Measurements from ENCODE around the gene MIF4GD. TPM values are rescaled to one million over a fixed set of nuclear protein-coding genes. Genes with fewer than 3 reads are reported as not detected.
"Not testable (repeated sequence)": the region's sequence is repeated elsewhere in the genome, so short reads cannot be mapped to it uniquely, and the experiment has no call there.

Gene MIF4GD
- total RNA-seq, 2 experiments from 2014 or later: 39.0 to 39.1 TPM

GRCh38 chr17:75261336-75262111 lies 9.5 kb downstream of the MIF4GD start, which contains the start of the genes GGA3 and MRPS7:
Gene GGA3, minus strand, starts transcription at chr17:75261606. Its CDS starts 19 bp downstream, at chr17:75261587.
Gene MRPS7, plus strand, starts transcription at chr17:75261879. Its CDS starts 22 bp downstream, at chr17:75261901.
- peak within 1 kb of the TSS; percentile 96 for H3K27ac Mint-ChIP-seq
- peaks cover 48% of the 10 kb centered on the region for H3K4me1 Mint-ChIP-seq
- ATAC-seq: peak; percentile 91
- ChIA-PET POLR2A (interaction anchor here (0.5 to 4.5 kb wide), 17 partner anchors 10 to 255 kb away, joined by 3 to 73 read pairs (median 6); partner anchors contain the start of genes GRB2, MIF4GD, SLC25A19 and SUMO2), CTCF (interaction anchor here (0.6 to 5.5 kb wide), 17 partner anchors 9 to 151 kb away, joined by 3 to 78 read pairs (median 4); partner anchors contain the start of genes GRB2, MIF4GD, NUP85 and SLC25A19)
- peaks cover 41% of the 10 kb centered on the region for H3K36me3 Mint-ChIP-seq (ENCODE audit: low read depth)
- intact Hi-C loops (cut with DNase I, micrococcal nuclease): loop anchor here (1.0 to 10.0 kb wide), 18 partner anchors 9 to 593 kb away; partner anchors contain the start of genes SLC25A19 (in 2 of the 2), TSEN54 (in 2 of the 2), CASKIN2 (in 1 of the 2) and GRB2 (in 1 of the 2)
- no peaks in the 10 kb centered on the region for H3K9me3 Mint-ChIP-seq (ENCODE audit: low read depth)
- no peaks in the 10 kb centered on the region for H3K27me3 Mint-ChIP-seq
- H3K4me3 Mint-ChIP-seq: peak within 1 kb of the TSS; percentile 88
- peak; percentile 98 for DNase-seq

DNA sequence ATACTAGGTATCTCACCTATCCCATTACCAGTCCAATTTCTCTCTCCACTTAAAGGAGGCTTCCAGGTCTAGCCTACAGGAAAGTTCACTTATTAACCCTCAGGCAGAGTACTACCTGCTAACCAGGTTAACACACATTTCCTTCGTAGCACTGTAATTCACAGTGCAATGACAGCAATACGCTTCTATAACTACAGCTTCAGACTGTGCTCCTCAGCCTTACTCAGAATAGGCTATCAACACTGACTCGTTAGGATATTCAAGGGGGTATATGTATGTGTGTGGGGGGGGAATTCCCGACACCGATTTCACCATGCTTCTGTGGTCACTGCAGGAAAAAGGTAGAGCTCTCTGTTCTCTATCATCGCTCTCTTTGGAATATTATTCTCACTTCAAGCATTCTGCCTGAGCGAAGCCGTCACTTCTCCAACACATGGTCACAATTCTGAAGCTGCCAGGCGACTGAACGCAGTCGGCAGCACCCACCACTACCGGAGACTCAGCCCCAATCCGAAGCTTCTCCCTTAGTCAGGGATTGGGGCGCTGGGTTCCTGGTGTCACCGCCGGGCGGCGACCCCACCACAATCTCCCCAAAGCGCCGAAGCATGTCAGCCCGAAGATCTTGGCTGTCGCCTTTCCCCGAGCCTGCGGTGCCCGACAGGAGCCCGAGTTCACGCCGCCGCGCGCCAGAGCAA lies 10.2 kb downstream of the MIF4GD start:
- DNase-seq: peak; percentile 72
- Mint-ChIP-seq H3K9me3 (ENCODE audit: low read depth) (no peaks in the 10 kb centered on the region), H3K27me3 (no peaks in the 10 kb centered on the region), H3K4me3 (peak overlapping the region; percentile 88), H3K36me3 (ENCODE audit: low read depth) (peaks cover 34% of the 10 kb centered on the region), H3K27ac (peak overlapping the region; percentile 96), H3K4me1 (peaks cover 55% of the 10 kb centered on the region)
- CTCF ChIA-PET: interaction anchor here (0.6 to 5.5 kb wide), 16 partner anchors 10 to 255 kb away, joined by 3 to 78 read pairs (median 4); partner anchors contain the start of genes GRB2, MIF4GD, SLC25A19 and TSEN54
- ATAC-seq: peak; percentile 63
- intact Hi-C loops (cut with DNase I, micrococcal nuclease): loop anchor here (1.0 to 10.0 kb wide), 18 partner anchors 10 to 594 kb away; partner anchors contain the start of genes SLC25A19 (in 2 of the 2), TSEN54 (in 2 of the 2), CASKIN2 (in 1 of the 2) and GRB2 (in 1 of the 2)
- POLR2A ChIA-PET: interaction anchor here (0.6 to 4.5 kb wide), 17 partner anchors 10 to 242 kb away, joined by 3 to 73 read pairs (median 6); partner anchors contain the start of genes GRB2, MIF4GD, SLC25A19 and SUMO2

DNA sequence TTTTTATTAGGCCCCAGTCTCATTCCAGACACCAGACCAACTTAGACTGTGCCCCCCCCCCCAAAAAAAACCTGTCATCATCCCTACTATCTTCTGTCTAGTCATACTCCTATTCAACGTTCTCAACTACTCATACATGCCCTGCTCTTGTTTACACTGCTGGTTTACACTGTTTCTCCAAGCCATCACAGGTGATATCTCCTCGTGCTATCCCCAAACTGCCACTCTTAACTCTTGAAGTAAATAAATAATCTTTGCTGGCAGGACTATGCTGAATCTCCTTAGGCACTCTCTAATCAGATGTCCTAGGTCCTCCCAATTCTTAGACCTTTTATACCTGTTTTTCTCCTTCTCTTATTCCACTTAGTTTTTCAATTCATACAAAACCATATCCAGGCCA lies 13.8 kb downstream of the MIF4GD start:
- ATAC-seq; intact Hi-C loops (cut with DNase I, micrococcal nuclease); POLR2A ChIA-PET; DNase-seq; H3K27me3 Mint-ChIP-seq; H3K4me3 Mint-ChIP-seq; H3K9me3 Mint-ChIP-seq (ENCODE audit: low read depth); CTCF ChIA-PET: not testable (repeated sequence)
- H3K27ac Mint-ChIP-seq: peak overlapping the region; percentile 45
- peaks cover 15% of the 10 kb centered on the region for H3K36me3 Mint-ChIP-seq (ENCODE audit: low read depth)
- H3K4me1 Mint-ChIP-seq: peaks cover 72% of the 10 kb centered on the region

DNA sequence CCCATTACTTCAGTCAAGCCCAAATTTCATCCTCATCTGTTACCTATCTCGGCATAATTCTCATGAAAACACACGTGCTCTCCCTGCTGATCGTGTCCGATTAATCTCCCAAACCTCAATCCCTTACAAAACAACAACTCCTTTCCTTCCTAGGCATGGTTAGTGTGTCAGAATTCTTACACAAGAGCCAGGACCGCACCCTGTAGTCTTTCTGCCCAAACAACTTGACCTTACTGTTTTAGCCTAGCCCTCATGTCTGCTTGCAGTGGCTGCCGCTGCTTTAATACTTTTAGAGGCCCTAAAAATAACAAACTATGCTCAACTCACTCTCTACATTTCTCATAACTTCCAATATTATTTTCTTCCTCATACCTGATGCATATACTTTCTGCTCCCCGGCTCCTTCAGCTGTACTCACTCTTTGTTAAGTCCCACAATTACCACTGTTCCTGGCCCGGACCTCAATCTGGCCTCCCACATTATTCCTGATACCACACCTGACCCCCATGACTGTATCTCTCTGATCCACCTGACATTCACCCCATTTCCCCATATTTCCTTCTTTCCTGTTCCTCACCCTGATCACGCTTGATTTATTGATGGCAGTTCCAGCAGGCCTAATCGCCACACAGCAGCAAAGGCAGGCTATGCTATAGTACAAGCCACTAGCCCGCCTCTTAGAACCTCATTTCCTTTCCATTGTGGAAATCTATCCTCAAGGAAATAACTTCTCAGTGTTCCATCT lies 14.9 kb downstream of the MIF4GD start:
- H3K4me3 Mint-ChIP-seq; DNase-seq; POLR2A ChIA-PET; ATAC-seq; H3K9me3 Mint-ChIP-seq (ENCODE audit: low read depth); intact Hi-C loops (cut with DNase I, micrococcal nuclease); H3K27me3 Mint-ChIP-seq; CTCF ChIA-PET: not testable (repeated sequence)
- H3K4me1 Mint-ChIP-seq: peaks cover 82% of the 10 kb centered on the region
- H3K36me3 Mint-ChIP-seq (ENCODE audit: low read depth): peaks cover 19% of the 10 kb centered on the region
- peak overlapping the region; percentile 67 for H3K27ac Mint-ChIP-seq

GRCh38 chr17:75252039-75252816 lies 18.8 kb downstream of the MIF4GD start:
- ChIA-PET POLR2A (interaction anchor here (4.2 kb wide), 1 partner anchor 9 kb away, joined by 73 read pairs; the partner anchor contains the start of genes GGA3 and MRPS7), CTCF (interaction anchor here (0.6 to 4.8 kb wide), 6 partner anchors 9 to 649 kb away, joined by 3 to 46 read pairs (median 5); partner anchors contain the start of genes GGA3, MIF4GD and MRPS7)
- intact Hi-C loops (cut with DNase I, micrococcal nuclease): no loop called here
- DNase-seq (no peak), ATAC-seq (no peak)
- H3K9me3 Mint-ChIP-seq (ENCODE audit: low read depth): no peaks in the 10 kb centered on the region
- no peaks in the 10 kb centered on the region for H3K27me3 Mint-ChIP-seq
- no peak overlapping the region for H3K4me3 Mint-ChIP-seq
- H3K36me3 Mint-ChIP-seq (ENCODE audit: low read depth): peaks cover 16% of the 10 kb centered on the region
- H3K27ac Mint-ChIP-seq: peak overlapping the region; percentile 82
- H3K4me1 Mint-ChIP-seq: peaks cover 83% of the 10 kb centered on the region

DNA sequence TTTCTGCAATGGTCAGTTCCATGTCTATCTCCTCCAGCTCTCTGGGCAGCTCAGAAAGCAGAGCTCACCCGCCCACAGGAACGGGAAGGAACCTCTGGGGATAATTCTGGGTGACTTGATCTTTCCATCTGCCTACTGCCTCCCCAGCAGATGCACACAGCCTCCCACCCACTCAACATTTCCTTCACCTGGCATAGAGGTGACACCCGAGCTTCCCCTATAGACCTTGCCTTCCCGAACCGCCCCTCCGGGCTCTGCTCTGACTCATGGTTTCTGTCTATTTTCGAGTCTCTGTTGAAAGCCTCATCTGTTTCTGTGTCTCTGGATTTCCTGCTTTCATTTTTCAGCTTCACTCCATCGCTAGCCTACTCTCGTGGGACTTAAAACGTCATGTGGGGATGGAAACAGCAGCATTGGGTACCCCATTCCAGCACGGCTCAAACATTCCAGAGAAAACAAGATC lies 21.0 kb downstream of the MIF4GD start:
- Mint-ChIP-seq H3K4me3 (peak overlapping the region; percentile 64), H3K4me1 (peaks cover 74% of the 10 kb centered on the region), H3K9me3 (ENCODE audit: low read depth) (no peaks in the 10 kb centered on the region), H3K36me3 (ENCODE audit: low read depth) (peaks cover 31% of the 10 kb centered on the region), H3K27ac (peak overlapping the region; percentile 97), H3K27me3 (no peaks in the 10 kb centered on the region)
- ChIA-PET POLR2A (interaction anchor here (0.6 to 4.2 kb wide), 10 partner anchors 9 to 1484 kb away, joined by 3 to 73 read pairs (median 4); partner anchors contain the start of genes GGA3, MIF4GD, MRPS7 and SLC25A19), CTCF (interaction anchor here (0.7 to 4.9 kb wide), 14 partner anchors 8 to 289 kb away, joined by 3 to 50 read pairs (median 6); partner anchors contain the start of genes GGA3, GRB2, MIF4GD and MRPS7)
- intact Hi-C loops (cut with DNase I, micrococcal nuclease): loop anchor here (1.0 to 2.0 kb wide), 5 partner anchors 11 to 155 kb away; partner anchors contain the start of genes GGA3 (in 2 of the 2), MRPS7 (in 2 of the 2), GRB2 (in 1 of the 2) and MIF4GD (in 1 of the 2)
- peak; percentile 97 for ATAC-seq
- DNase-seq: peak; percentile 90

DNA sequence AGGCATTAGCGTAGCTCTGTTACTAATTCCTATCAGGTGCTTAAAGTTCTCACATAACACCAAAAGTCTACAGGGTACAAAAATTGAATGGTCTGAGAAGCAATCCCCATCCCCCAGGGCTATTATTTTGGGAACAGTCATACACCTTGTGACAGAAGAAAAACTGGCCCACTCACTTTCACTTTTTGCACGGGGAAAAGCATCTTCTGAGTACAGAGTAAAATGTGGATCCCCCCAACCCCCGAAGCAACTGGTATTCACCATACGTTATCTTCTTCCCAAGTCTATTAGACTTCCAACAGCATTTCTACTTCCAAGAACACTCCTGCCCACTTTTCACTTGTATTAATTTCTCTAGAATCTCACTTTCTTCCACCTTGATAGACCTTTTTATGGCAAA lies 21.5 kb downstream of the MIF4GD start:
- H3K9me3 Mint-ChIP-seq (ENCODE audit: low read depth): no peaks in the 10 kb centered on the region
- peak; percentile 39 for DNase-seq
- intact Hi-C loops (cut with DNase I, micrococcal nuclease): no loop called here
- CTCF ChIA-PET: interaction anchor here (0.7 to 4.9 kb wide), 14 partner anchors 9 to 288 kb away, joined by 3 to 50 read pairs (median 6); partner anchors contain the start of genes GGA3, GRB2, MIF4GD and MRPS7
- H3K4me3 Mint-ChIP-seq: peak overlapping the region; percentile 64
- no peaks in the 10 kb centered on the region for H3K27me3 Mint-ChIP-seq
- H3K27ac Mint-ChIP-seq: peak overlapping the region; percentile 97
- peak; percentile 18 for ATAC-seq
- POLR2A ChIA-PET: interaction anchor here (0.6 to 4.2 kb wide), 9 partner anchors 9 to 1485 kb away, joined by 3 to 73 read pairs (median 4); partner anchors contain the start of genes GGA3, MIF4GD, MRPS7 and SLC25A19
- peaks cover 74% of the 10 kb centered on the region for H3K4me1 Mint-ChIP-seq
- H3K36me3 Mint-ChIP-seq (ENCODE audit: low read depth): peaks cover 34% of the 10 kb centered on the region

DNA sequence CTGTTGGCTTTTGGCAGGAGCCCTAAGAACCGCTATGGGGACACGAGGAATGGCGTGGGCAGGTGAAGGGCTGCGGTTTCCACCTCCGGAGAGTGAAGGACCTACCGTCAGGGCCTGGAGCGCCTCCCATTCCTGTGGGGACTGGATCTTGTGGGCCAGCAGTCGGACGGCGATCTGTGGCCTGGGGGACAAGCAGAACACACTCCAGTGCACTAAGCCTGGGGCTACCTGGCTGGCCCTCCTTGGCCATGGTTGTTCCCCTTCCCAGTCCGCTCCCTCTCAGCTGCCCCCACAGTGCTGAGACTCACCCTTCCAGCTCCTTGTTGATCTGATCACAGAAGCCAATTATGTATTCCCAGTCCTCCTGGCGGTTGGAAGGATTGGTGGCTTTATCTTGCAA lies 24.6 kb downstream of the MIF4GD start:
- ATAC-seq (no peak), DNase-seq (no peak)
- no peak overlapping the region for H3K4me3 Mint-ChIP-seq
- ChIA-PET POLR2A (interaction anchor here (0.6 to 1.0 kb wide), 3 partner anchors 16 to 575 kb away, joined by 3 to 5 read pairs (median 3); no protein-coding TSS in a partner anchor), CTCF (interaction anchor here (0.6 to 4.9 kb wide), 4 partner anchors 7 to 850 kb away, joined by 3 to 50 read pairs (median 4); partner anchors contain the start of genes GGA3 and MRPS7)
- peaks cover 53% of the 10 kb centered on the region for H3K36me3 Mint-ChIP-seq (ENCODE audit: low read depth)
- no peaks in the 10 kb centered on the region for H3K9me3 Mint-ChIP-seq (ENCODE audit: low read depth)
- no peak overlapping the region for H3K27ac Mint-ChIP-seq
- no peaks in the 10 kb centered on the region for H3K27me3 Mint-ChIP-seq
- intact Hi-C loops (cut with DNase I, micrococcal nuclease): no loop called here
- H3K4me1 Mint-ChIP-seq: peaks cover 77% of the 10 kb centered on the region

- no peaks in the 10 kb centered on the region for H3K9me3 Mint-ChIP-seq (ENCODE audit: low read depth)
- intact Hi-C loops (cut with DNase I, micrococcal nuclease): no loop called here
- H3K27me3 Mint-ChIP-seq: no peaks in the 10 kb centered on the region
- no peak for ATAC-seq
- peaks cover 72% of the 10 kb centered on the region for H3K4me1 Mint-ChIP-seq
- no peak overlapping the region for H3K27ac Mint-ChIP-seq
- no peak for DNase-seq
- CTCF ChIA-PET: interaction anchor here (0.8 to 1.4 kb wide), 4 partner anchors 13 to 226 kb away, joined by 3 to 5 read pairs (median 4); no protein-coding TSS in a partner anchor
- POLR2A ChIA-PET: interaction anchor here (0.6 to 1.2 kb wide), 3 partner anchors 15 to 152 kb away, joined by 3 to 4 read pairs (median 3); no protein-coding TSS in a partner anchor
- H3K36me3 Mint-ChIP-seq (ENCODE audit: low read depth): peaks cover 60% of the 10 kb centered on the region
- H3K4me3 Mint-ChIP-seq: no peak overlapping the region
These were observed 26.0 kb downstream of the MIF4GD start for GRCh38 chr17:75245011-75245410.

Measured in activated CD4-positive, alpha-beta T cell treated with anti-CD3 and anti-CD28 coated beads for 36 hours (primary cell).